Cardiac muscle cell (in vitro differentiated cells and primary cell): Measurements from ENCODE around the gene MBNL1. TPM values are rescaled to one million over a fixed set of nuclear protein-coding genes. Genes with fewer than 3 reads are reported as not detected.

Experiments used
- DNase-seq, 2 donors: peaks; one replicate each; pipeline versions ENCODE4 v3.0.0 to v3.0.0-alpha.2; 2010 to 2017; ENCODE audit warnings: low read depth in 1 of 2, low spot score in 1 of 2
- H3K27ac ChIP-seq: fragments of 200-600 bp; sonication (generic); 2 replicates; pipeline ENCODE4 v1.5.1; 2016
- H3K27me3 ChIP-seq: fragments of 200-600 bp; sonication (generic); 2 replicates; pipeline ENCODE4 v1.6.0; 2016; ENCODE audit warnings: control low read depth
- H3K36me3 ChIP-seq: fragments of 200-600 bp; sonication (generic); 2 replicates; pipeline ENCODE4 v1.5.1; 2016; ENCODE audit warnings: control low read depth
- H3K4me1 ChIP-seq: fragments of 200-600 bp; sonication (generic); 2 replicates; pipeline ENCODE4 v1.8.1; 2017; ENCODE audit warnings: low read depth, mild to moderate bottlenecking, mixed run types
- H3K4me3 ChIP-seq: fragments of 200-600 bp; sonication (generic); 2 replicates; pipeline ENCODE4 v1.5.1; 2016; ENCODE audit warnings: mild to moderate bottlenecking
- H3K9me3 ChIP-seq: fragments of 200-600 bp; sonication (generic); 2 replicates; pipeline ENCODE4 v1.5.1; 2017; ENCODE audit warnings: low read depth, mild to moderate bottlenecking, control low read depth
- polyA plus RNA-seq: library from polyadenylated mRNA; unstranded; fragments of >200 nt; fragmentation: Nextera tagmentation; extraction: Ambion mirVana; gene quantifications from 2 replicates; pipeline ENCODE4 v1.2.1, GENCODE V29; 2016
- total RNA-seq: library from RNA; depleted of rRNA; stranded (reverse); fragments of >200 nt; gene quantifications from 2 replicates; pipeline ENCODE4 v1.2.3, GENCODE V29; 2016
- TF ChIP-seq, protein P1 (sequence below): IDR thresholded peaks from 2 replicates; pipeline ENCODE4 v1.5.1; 2012; ENCODE audit warnings: low read depth, mild to moderate bottlenecking, low read length

Gene MBNL1
- total and polyA plus RNA-seq, 2 experiments from 2014 or later = 18.1 to 75.1 TPM

DNA sequence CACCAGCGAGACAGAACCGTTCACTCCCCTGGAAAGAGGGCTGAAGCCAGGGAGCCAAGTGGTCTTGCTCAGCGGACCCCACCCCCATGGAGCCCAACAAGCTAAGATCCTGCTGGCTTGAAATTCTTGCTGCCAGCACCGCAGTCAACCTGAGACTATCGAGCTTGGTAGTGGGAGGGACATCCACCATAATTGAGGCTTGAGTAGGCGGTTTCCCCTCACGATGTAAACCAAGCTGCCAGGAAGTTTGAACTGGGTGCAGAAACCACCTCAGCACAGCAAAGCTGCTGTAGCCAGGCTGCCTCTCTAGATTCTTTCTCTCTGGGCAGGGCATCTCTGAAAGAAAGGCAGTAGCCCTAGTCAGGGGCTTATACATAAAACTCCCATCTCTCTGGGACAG lies 151.0 kb downstream of the MBNL1 start:
- H3K9me3 ChIP-seq = no peaks in the 10 kb centered on the region
- TF ChIP-seq, protein P1, sequence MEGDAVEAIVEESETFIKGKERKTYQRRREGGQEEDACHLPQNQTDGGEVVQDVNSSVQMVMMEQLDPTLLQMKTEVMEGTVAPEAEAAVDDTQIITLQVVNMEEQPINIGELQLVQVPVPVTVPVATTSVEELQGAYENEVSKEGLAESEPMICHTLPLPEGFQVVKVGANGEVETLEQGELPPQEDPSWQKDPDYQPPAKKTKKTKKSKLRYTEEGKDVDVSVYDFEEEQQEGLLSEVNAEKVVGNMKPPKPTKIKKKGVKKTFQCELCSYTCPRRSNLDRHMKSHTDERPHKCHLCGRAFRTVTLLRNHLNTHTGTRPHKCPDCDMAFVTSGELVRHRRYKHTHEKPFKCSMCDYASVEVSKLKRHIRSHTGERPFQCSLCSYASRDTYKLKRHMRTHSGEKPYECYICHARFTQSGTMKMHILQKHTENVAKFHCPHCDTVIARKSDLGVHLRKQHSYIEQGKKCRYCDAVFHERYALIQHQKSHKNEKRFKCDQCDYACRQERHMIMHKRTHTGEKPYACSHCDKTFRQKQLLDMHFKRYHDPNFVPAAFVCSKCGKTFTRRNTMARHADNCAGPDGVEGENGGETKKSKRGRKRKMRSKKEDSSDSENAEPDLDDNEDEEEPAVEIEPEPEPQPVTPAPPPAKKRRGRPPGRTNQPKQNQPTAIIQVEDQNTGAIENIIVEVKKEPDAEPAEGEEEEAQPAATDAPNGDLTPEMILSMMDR = no peak
- peaks cover 13% of the 10 kb centered on the region for H3K36me3 ChIP-seq
- no peak overlapping the region for H3K4me3 ChIP-seq
- H3K27me3 ChIP-seq = no peaks in the 10 kb centered on the region
- H3K4me1 ChIP-seq = peaks cover 9% of the 10 kb centered on the region
- no peak overlapping the region for H3K27ac ChIP-seq
- DNase-seq = no peak

GRCh38 chr3:152421162-152421561 lies 152.4 kb downstream of the MBNL1 start:
- Histone ChIP-seq H3K4me1 (peaks cover 9% of the 10 kb centered on the region), H3K36me3 (peaks cover 7% of the 10 kb centered on the region), H3K4me3 (no peak overlapping the region), H3K27ac (no peak overlapping the region), H3K9me3 (no peaks in the 10 kb centered on the region), H3K27me3 (no peaks in the 10 kb centered on the region)
- TF ChIP-seq, protein P1 = no peak
- no peak for DNase-seq

DNA sequence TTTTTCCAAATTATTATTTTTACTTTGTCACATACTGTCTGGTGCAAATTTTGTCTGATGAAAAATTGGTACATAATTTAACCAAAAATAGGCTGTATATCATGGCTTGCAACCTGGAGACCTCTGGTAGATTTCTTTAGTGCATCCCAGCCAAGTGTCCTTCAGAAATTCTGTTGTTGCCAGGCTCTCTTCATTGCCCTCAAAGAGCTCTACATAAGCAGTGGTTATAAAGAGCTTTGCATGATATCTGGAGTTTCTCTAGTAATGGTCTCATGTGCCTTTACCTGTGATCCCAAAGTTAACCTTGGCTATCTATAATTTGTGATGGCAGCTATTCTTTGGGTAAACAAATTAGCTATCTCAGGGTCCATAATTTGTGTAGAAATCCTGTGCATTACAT lies 157.7 kb downstream of the MBNL1 start:
- no peaks in the 10 kb centered on the region for H3K9me3 ChIP-seq
- peaks cover 39% of the 10 kb centered on the region for H3K4me1 ChIP-seq
- H3K36me3 ChIP-seq = no peaks in the 10 kb centered on the region
- H3K27me3 ChIP-seq = no peaks in the 10 kb centered on the region
- DNase-seq = no peak
- no peak overlapping the region for H3K4me3 ChIP-seq
- H3K27ac ChIP-seq = peak overlapping the region; percentile 81
- TF ChIP-seq, protein P1 = no peak

DNA sequence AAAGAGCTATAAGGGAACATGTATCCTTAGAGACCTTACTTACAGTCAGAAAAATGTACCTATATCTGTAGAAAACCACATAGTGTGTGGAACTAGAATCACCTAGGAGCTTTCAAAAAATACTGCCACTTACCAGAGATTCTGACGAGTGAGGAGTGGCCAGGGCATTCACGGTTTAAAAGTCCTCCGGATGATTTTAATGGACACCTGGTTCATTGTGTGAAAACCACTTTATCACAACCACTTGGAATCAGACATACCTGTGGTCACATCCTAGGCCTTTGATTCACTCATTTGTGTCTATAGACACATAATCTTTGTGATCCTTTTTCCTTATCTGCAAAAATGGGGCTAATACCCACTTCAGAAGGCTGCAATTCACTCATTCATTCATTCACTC lies 159.8 kb downstream of the MBNL1 start:
- Histone ChIP-seq H3K9me3 (no peaks in the 10 kb centered on the region), H3K36me3 (no peaks in the 10 kb centered on the region), H3K4me1 (peaks cover 47% of the 10 kb centered on the region), H3K27me3 (no peaks in the 10 kb centered on the region), H3K27ac (no peak overlapping the region), H3K4me3 (no peak overlapping the region)
- DNase-seq = no peak
- TF ChIP-seq, protein P1 = no peak

- TF ChIP-seq, protein P1 = no peak
- Histone ChIP-seq H3K9me3 (no peaks in the 10 kb centered on the region), H3K27me3 (no peaks in the 10 kb centered on the region), H3K4me1 (peaks cover 47% of the 10 kb centered on the region), H3K4me3 (no peak overlapping the region), H3K27ac (peak overlapping the region; percentile 66), H3K36me3 (no peaks in the 10 kb centered on the region)
- DNase-seq = peak in 1 of 2 donors; percentile 84
These were observed 161.7 kb downstream of the MBNL1 start for GRCh38 chr3:152430223-152431002.
